Left lung (tissue), 10 donors: ENCODE results near the gene INPP5A. TPM values are rescaled to one million over a fixed set of nuclear protein-coding genes. Genes with fewer than 3 reads are reported as not detected.
A peak's percentile ranks its signal among the peaks of the same experiment; 100 is the strongest.
"Not testable (repeated sequence)": the region's sequence is repeated elsewhere in the genome, so short reads cannot be mapped to it uniquely, and the experiment has no call there.

Experiments used
- ATAC-seq: fragments of 200-7000 bp; cut with Tn5 transposase; one replicate; pipeline ENCODE4 v1.9.1; 2020; ENCODE audit warnings: moderate library complexity
- DNase-seq, 4 donors: peaks; one replicate each; pipeline ENCODE4 v3.0.0-alpha.2; 2013 to 2020
- H3K27ac ChIP-seq, 2 donors: fragments of 200-600 bp; sonication (generic) in 1 of 2; one replicate each; pipeline versions ENCODE4 v1.5.0 to v1.8.0; 2020 to 2021
- H3K27me3 ChIP-seq, 2 donors: fragments of 200-600 bp; sonication (generic) in 1 of 2; one replicate each; pipeline versions ENCODE4 v1.5.0 to v1.8.0; 2020 to 2021
- H3K36me3 ChIP-seq, 2 donors: fragments of 200-600 bp; sonication (generic) in 1 of 2; one replicate each; pipeline versions ENCODE4 v1.5.0 to v1.8.0; 2020 to 2021
- H3K4me1 ChIP-seq, 2 donors: fragments of 200-600 bp; one replicate each; pipeline ENCODE4 v1.8.0; 2021
- H3K4me3 ChIP-seq, 2 donors: fragments of 200-600 bp; sonication (generic) in 1 of 2; one replicate each; pipeline versions ENCODE4 v1.5.0 to v1.8.0; 2020 to 2021; ENCODE audit warnings: mild to moderate bottlenecking in 1 of 2
- H3K9me3 ChIP-seq, 2 donors: fragments of 200-600 bp; sonication (generic) in 1 of 2; one replicate each; pipeline versions ENCODE4 v1.5.0 to v1.8.0; 2020 to 2021
- CTCF ChIP-seq, 2 donors: fragments of 200-600 bp; sonication (generic) in 1 of 2; IDR thresholded peaks; one replicate each; pipeline versions ENCODE4 v1.5.0 to v1.8.0; 2021; ENCODE audit warnings: antibody characterized with exemption in 2 of 2
- intact Hi-C, 2 donors: fragments of 100-400 bp; cut with DNase I; formaldehyde crosslinking; loops; one replicate each; pipeline versions ENCODE4 v1.11.2 to v1.14.2; 2022
- polyA plus RNA-seq, 6 donors: library from polyadenylated mRNA; unstranded; fragments of 120-200 nt; gene quantifications; one replicate each; pipeline ENCODE4 v1.2.1, GENCODE V29; 2013; ENCODE audit not compliant: insufficient read length in 6 of 6
- total RNA-seq, 2 donors: library from RNA; stranded (reverse); fragmentation: NEBNext Ultra II Directional; extraction: Animal tissue kit (Norgen Biotek cat#: 25700); gene quantifications; one replicate each; pipeline ENCODE4 v1.2.1, GENCODE V29; 2021
- donor health status: DM: no; HTN: yes; CAD: no.
- donor health status: DM: no; HTN: no; CAD: no.

INPP5A gene
- total and polyA plus RNA-seq, 8 donors: 32.0 to 44.0 (median 36.8) TPM

GRCh38 chr10:132550366-132551092, 12.9 kb downstream of the INPP5A start:
- Histone ChIP-seq H3K27ac (peak overlapping the region in 1 of 2 donors; percentile 88), H3K4me1 (peaks cover 0 to 74% of the 10 kb centered on the region in 2 donors), H3K9me3 (no peaks in the 10 kb centered on the region), H3K36me3 (no peaks in the 10 kb centered on the region), H3K27me3 (no peaks in the 10 kb centered on the region), H3K4me3 (no peak overlapping the region)
- DNase-seq (peak in 1 of 4 donors; percentile 71), ATAC-seq (no peak)
- TF ChIP-seq CTCF (IDR thresholded peaks at IDR 0.05): no peak
- intact Hi-C loops: no loop called here

- Histone ChIP-seq H3K27ac (peak overlapping the region in 1 of 2 donors; percentile 88), H3K4me1 (peaks cover 0 to 74% of the 10 kb centered on the region in 2 donors), H3K9me3 (no peaks in the 10 kb centered on the region), H3K4me3 (no peak overlapping the region), H3K27me3 (no peaks in the 10 kb centered on the region), H3K36me3 (no peaks in the 10 kb centered on the region)
- DNase-seq: peak in 2 of 4 donors; percentile 43 to 84
- TF ChIP-seq CTCF (IDR thresholded peaks at IDR 0.05): no peak
- intact Hi-C loops: no loop called here
- peak; percentile 11 for ATAC-seq
Observed at GRCh38 chr10:132551093-132551807, 13.7 kb downstream of the INPP5A start.

GRCh38 chr10:132551808-132552130, 14.2 kb downstream of the INPP5A start:
- Histone ChIP-seq H3K27ac (peak overlapping the region in 1 of 2 donors; percentile 88), H3K27me3 (no peaks in the 10 kb centered on the region), H3K36me3 (no peaks in the 10 kb centered on the region), H3K4me1 (peaks cover 0 to 72% of the 10 kb centered on the region in 2 donors), H3K4me3 (no peak overlapping the region), H3K9me3 (no peaks in the 10 kb centered on the region)
- TF ChIP-seq CTCF (IDR thresholded peaks at IDR 0.05): no peak
- no peak for ATAC-seq
- no peak for DNase-seq
- intact Hi-C loops: no loop called here

GRCh38 chr10:132552635-132553034, 15.0 kb downstream of the INPP5A start:
- H3K36me3 ChIP-seq, DNase-seq, ATAC-seq, H3K9me3 ChIP-seq, H3K27me3 ChIP-seq, intact Hi-C loops, H3K4me3 ChIP-seq, H3K27ac ChIP-seq: not testable (repeated sequence)
- H3K4me1 ChIP-seq: peaks cover 0 to 63% of the 10 kb centered on the region in 2 donors

- H3K27me3 ChIP-seq, H3K9me3 ChIP-seq, H3K27ac ChIP-seq, intact Hi-C loops, H3K4me3 ChIP-seq, H3K36me3 ChIP-seq, DNase-seq, ATAC-seq: not testable (repeated sequence)
- peaks cover 0 to 56% of the 10 kb centered on the region in 2 donors for H3K4me1 ChIP-seq
Observed at GRCh38 chr10:132553568-132553967, 16.0 kb downstream of the INPP5A start.
